GM12892 (cell line): ENCODE data around the gene ABLIM2.

ENCODE experiments used
- POLR2A ChIP-seq: IDR thresholded peaks from 2 replicates; pipeline ENCODE4 v1.6.1; 2011; ENCODE audit warnings: low read depth, low read length, control low read depth
- POLR2AphosphoS5 ChIP-seq: IDR thresholded peaks from 2 replicates; pipeline ENCODE4 v1.6.1; 2011; ENCODE audit warnings: low read depth, low read length, control low read depth
- TAF1 ChIP-seq: IDR thresholded peaks from 2 replicates; pipeline ENCODE4 v1.6.1; 2011; ENCODE audit warnings: low read depth, mild to moderate bottlenecking, control low read depth, low read length, borderline replicate concordance

DNA sequence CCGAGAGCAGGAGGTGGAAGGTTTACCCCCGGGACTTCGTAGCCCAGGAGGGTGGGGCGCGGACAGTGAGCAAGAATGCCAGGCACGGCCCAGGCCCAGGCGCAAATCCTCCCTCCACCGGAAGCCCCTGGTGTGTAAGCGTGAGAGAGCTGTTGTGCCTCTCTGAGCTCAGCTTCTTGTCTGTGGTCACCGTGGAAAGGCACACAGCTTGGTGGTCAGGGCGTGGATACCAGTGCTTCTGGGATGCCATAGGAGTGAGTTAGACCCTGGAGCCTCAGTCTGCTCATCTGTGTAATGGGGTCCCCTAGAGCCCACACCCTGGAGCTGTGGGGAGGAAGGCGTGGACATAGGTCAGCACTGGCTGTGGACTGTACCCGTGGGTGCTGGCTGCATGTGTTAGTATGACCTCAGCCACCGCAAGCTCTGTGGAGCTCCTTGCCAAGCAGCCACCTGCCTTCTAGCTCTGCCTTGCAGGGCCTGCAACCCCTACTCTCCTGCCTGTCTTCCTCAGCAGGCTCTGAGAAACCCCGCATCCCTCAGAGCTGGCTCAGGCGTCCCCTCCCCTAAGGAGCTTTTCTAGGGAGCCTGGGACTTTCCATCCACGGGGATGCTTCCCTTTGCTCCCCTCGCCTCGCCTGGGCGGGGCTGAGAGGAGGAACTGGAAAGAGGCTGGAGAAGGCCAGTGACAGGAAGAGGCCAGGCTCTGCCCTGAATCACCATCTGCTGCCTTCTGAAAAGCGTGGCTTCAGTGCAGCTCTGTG, 190.9 kb downstream of the ABLIM2 start:
- no peak for TF ChIP-seq POLR2A
- TF ChIP-seq TAF1: no peak
- TF ChIP-seq POLR2AphosphoS5: no peak
